Naive thymus-derived CD4-positive, alpha-beta T cell (primary cell): ENCODE results near the gene KCNQ5. TPM values are rescaled to one million over a fixed set of nuclear protein-coding genes. Genes with fewer than 3 reads are reported as not detected.

Experiments used
- ATAC-seq: fragments of 150-1000 bp; cut with Tn5 transposase; 2 replicates; pipeline ENCODE4 v1.10.0; 2021; ENCODE audit warnings: mild to moderate bottlenecking, moderate library complexity
- CTCF ChIA-PET: fragments of 350-600 bp; sonication (Branson Sonifier 250); formaldehyde crosslinking; loops from one replicate; lab custom pipeline; 2021; ENCODE audit warnings: antibody characterized with exemption; lab: Charles Lee
- POLR2A ChIA-PET: fragments of 350-600 bp; sonication (Branson Sonifier 250); formaldehyde crosslinking; loops from one replicate; lab custom pipeline; 2021; ENCODE audit warnings: antibody characterized with exemption, inconsistent platforms; lab: Charles Lee
- DNase-seq, 9 donors: peaks; one replicate each; pipeline versions ENCODE4 v3.0.0 to v3.0.0-alpha.2; 2020 to 2022; ENCODE audit warnings: mixed read lengths in 1 of 9
- H3K27ac ChIP-seq: one replicate; pipeline ENCODE4 v1.7.0; 2013; ENCODE audit warnings: mild to moderate bottlenecking, low read depth, low read length, moderate library complexity
- H3K27me3 ChIP-seq, 2 donors: one replicate each; pipeline ENCODE4 v1.7.0; 2013; ENCODE audit warnings: low read length in 2 of 2, mild to moderate bottlenecking in 2 of 2, moderate library complexity in 2 of 2; ENCODE audit not compliant: control insufficient read depth in 2 of 2, insufficient read depth in 2 of 2
- H3K36me3 ChIP-seq, 3 experiments: 1 replicate in 2 of 3; 2 replicates in 1 of 3; pipeline ENCODE4 v1.7.0; 2013; ENCODE audit warnings: low read length in 3 of 3, mild to moderate bottlenecking in 3 of 3, moderate library complexity in 1 of 3; ENCODE audit not compliant: insufficient read depth in 3 of 3, control insufficient read depth in 2 of 3
- H3K4me1 ChIP-seq, 2 donors: one replicate each; pipeline ENCODE4 v1.7.0; 2013; ENCODE audit warnings: low read length in 2 of 2, mild to moderate bottlenecking in 2 of 2, moderate library complexity in 1 of 2; ENCODE audit not compliant: control insufficient read depth in 2 of 2, insufficient read depth in 2 of 2
- H3K4me3 ChIP-seq: 2 replicates; pipeline ENCODE4 v1.7.0; 2013; ENCODE audit warnings: mild to moderate bottlenecking, low read length
- H3K9me3 ChIP-seq, 3 experiments: 1 replicate in 2 of 3; 2 replicates in 1 of 3; pipeline ENCODE4 v1.7.0; 2013; ENCODE audit warnings: low read length in 3 of 3; ENCODE audit not compliant: control insufficient read depth in 2 of 3
- H3K27ac Mint-ChIP-seq, 9 donors: one replicate each; pipeline ENCODE4 v1.8.0; 2020 to 2022; ENCODE audit warnings: mixed read lengths in 9 of 9, mild to moderate bottlenecking in 8 of 9, moderate library complexity in 5 of 9, inconsistent platforms in 2 of 9
- H3K27me3 Mint-ChIP-seq, 5 donors: one replicate each; pipeline ENCODE4 v1.8.0; 2021 to 2022; ENCODE audit warnings: mixed read lengths in 5 of 5, mild to moderate bottlenecking in 1 of 5
- H3K36me3 Mint-ChIP-seq, 5 donors: one replicate each; pipeline ENCODE4 v1.8.0; 2020 to 2022; ENCODE audit warnings: mixed read lengths in 5 of 5, mild to moderate bottlenecking in 3 of 5, inconsistent platforms in 1 of 5
- H3K4me1 Mint-ChIP-seq, 7 donors: one replicate each; pipeline ENCODE4 v1.8.0; 2020 to 2022; ENCODE audit warnings: mixed read lengths in 7 of 7, mild to moderate bottlenecking in 3 of 7, inconsistent platforms in 1 of 7
- H3K4me3 Mint-ChIP-seq, 10 donors: one replicate each; pipeline ENCODE4 v1.8.0; 2020 to 2022; ENCODE audit warnings: mild to moderate bottlenecking in 10 of 10, mixed read lengths in 10 of 10, moderate library complexity in 6 of 10, inconsistent platforms in 2 of 10
- H3K9me3 Mint-ChIP-seq, 11 donors: one replicate each; pipeline ENCODE4 v1.8.0; 2020 to 2022; ENCODE audit warnings: mixed read lengths in 11 of 11, mild to moderate bottlenecking in 4 of 11, inconsistent platforms in 1 of 11, moderate library complexity in 1 of 11
- intact Hi-C, 2 donors: fragments of 100-400 bp; cut with micrococcal nuclease; formaldehyde crosslinking; loops; one replicate each; pipeline ENCODE4 v1.15.1; 2023
- polyA plus RNA-seq, 2 donors: library from polyadenylated mRNA; unstranded; fragments of 300-500 nt; fragmentation: Illumina TruSeq; gene quantifications; one replicate each; pipeline ENCODE4 v1.2.3, GENCODE V29; 2021
- total RNA-seq, 6 experiments: library from RNA in 5 of 6; stranded (reverse) in 5 of 6; gene quantifications; 1 replicate in 5 of 6; 2 replicates in 1 of 6; pipeline ENCODE4 v1.2.3 and lab custom pipeline; 2021 to 2026

KCNQ5 gene
- total and polyA plus RNA-seq, 7 experiments from 2014 or later = 2.3 to 18.3 (median 7.2) TPM

DNA sequence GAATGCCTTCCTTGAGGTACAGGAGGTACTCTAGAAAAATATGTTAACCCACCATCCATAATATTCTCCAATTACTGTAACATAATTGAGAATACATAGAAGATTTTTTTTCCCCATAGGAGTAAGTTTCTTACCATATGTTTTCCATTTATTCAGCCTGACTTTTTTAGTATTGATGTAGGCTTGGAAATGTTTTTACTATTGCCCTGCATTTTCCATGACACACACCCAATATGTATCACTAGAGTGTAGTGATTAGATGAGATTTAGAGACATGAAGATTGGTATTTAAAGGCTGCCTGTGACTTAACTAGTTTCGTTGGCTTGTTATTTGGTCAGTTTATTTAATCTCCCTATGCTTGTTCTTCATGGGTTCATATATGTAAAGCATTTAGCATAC is 39.5 kb downstream of the KCNQ5 start:
- Mint-ChIP-seq H3K9me3 (no peaks in the 10 kb centered on the region), H3K36me3 (peaks cover 0 to 6% (median 4%) of the 10 kb centered on the region in 5 donors), H3K4me1 (no peaks in the 10 kb centered on the region), H3K27me3 (no peaks in the 10 kb centered on the region), H3K27ac (no peak overlapping the region), H3K4me3 (no peak overlapping the region)
- Histone ChIP-seq H3K4me1 (no peaks in the 10 kb centered on the region), H3K36me3 (no peaks in the 10 kb centered on the region), H3K9me3 (no peaks in the 10 kb centered on the region), H3K27ac (no peak overlapping the region), H3K4me3 (no peak overlapping the region), H3K27me3 (no peaks in the 10 kb centered on the region)
- intact Hi-C loops = no loop called here
- ATAC-seq = no peak
- DNase-seq = no peak
- POLR2A ChIA-PET = no interaction called here
- CTCF ChIA-PET = no interaction called here

DNA sequence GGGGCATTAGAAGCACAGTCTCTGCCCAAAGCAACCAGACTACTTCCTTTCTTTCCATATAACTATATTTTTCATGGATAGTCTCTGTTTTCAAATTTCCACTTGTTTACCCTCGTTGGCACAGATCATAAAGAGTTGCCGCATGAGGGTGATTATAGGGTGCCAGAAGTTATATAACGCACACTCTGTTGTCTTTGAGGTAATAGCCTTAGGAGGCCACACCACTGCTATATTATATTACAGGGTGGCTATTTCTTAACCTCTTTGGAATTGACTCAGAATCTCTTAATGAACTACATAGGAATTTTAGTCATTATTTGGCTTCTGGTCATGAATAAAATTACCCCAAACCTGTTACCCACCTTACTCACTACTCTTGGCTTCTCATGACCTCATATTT is 43.7 kb downstream of the KCNQ5 start:
- H3K4me3 ChIP-seq = no peak overlapping the region
- peaks cover 0 to 7% (median 0%) of the 10 kb centered on the region in 11 donors for H3K9me3 Mint-ChIP-seq
- ChIA-PET POLR2A (no interaction called here), CTCF (no interaction called here)
- H3K27me3 Mint-ChIP-seq = no peaks in the 10 kb centered on the region
- intact Hi-C loops = no loop called here
- no peaks in the 10 kb centered on the region for H3K27me3 ChIP-seq
- no peak overlapping the region for H3K27ac Mint-ChIP-seq
- peaks cover 4 to 24% (median 15%) of the 10 kb centered on the region in 7 donors for H3K4me1 Mint-ChIP-seq
- no peaks in the 10 kb centered on the region for H3K4me1 ChIP-seq
- no peaks in the 10 kb centered on the region for H3K9me3 ChIP-seq
- H3K36me3 ChIP-seq = no peaks in the 10 kb centered on the region
- DNase-seq = no peak
- H3K27ac ChIP-seq = no peak overlapping the region
- peaks cover 0 to 4% (median 0%) of the 10 kb centered on the region in 5 donors for H3K36me3 Mint-ChIP-seq
- no peak overlapping the region for H3K4me3 Mint-ChIP-seq
- ATAC-seq = no peak

DNA sequence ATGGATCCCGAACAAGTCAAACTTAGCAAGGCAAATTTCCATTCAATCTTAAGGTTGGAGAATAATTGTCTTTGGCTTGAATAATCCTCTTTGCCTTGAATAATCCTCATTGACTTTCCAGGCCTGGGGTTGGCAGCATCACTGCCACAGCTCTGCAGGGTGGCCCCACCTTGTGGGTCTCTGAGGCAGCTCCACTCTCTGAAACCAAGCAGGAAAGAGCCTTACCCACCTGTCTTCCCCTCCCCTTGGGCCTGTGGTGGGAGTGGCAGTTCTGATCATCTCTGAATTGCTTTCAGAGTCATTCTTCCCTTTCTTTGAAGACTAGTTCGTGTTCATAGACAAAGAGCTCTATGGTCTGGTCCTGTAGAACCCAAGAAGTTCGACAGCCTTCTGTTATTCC is 47.5 kb downstream of the KCNQ5 start:
- intact Hi-C loops = loop anchor here in 1 of 2 donors (2.0 kb wide), 1 partner anchor 49 kb away; no protein-coding TSS in a partner anchor
- peak in 6 of 9 donors; percentile 12 to 41 (median 20) for DNase-seq
- CTCF ChIA-PET = interaction anchor here (0.6 to 1.3 kb wide), 3 partner anchors 50 to 54 kb away, joined by 3 read pairs; no protein-coding TSS in a partner anchor

DNA sequence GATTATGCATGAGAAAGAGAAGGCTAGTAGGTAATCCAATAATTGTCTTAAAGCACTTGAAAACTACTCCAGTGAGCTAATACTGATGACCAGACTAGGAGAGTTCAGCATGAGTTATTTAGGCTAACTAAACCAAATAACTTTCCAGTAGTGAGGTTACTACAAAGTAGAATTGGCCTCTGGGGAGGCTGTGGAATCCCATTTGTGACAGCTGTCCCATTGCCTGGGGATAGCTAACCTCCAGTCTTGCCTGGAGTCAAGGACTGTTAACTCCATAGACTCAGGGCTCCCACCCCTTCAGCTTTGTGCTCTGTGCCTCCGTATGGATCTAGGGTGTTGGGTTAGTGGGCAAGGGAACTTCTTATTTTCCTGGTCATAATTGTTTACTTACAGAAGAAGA is 51.0 kb downstream of the KCNQ5 start:
- H3K27me3 Mint-ChIP-seq = no peaks in the 10 kb centered on the region
- no peaks in the 10 kb centered on the region for H3K9me3 Mint-ChIP-seq
- ChIA-PET CTCF (no interaction called here), POLR2A (no interaction called here)
- H3K36me3 ChIP-seq = no peaks in the 10 kb centered on the region
- peaks cover 0 to 12% (median under 1%) of the 10 kb centered on the region in 5 donors for H3K36me3 Mint-ChIP-seq
- no peak overlapping the region for H3K27ac ChIP-seq
- H3K27me3 ChIP-seq = no peaks in the 10 kb centered on the region
- intact Hi-C loops = no loop called here
- no peak overlapping the region for H3K27ac Mint-ChIP-seq
- DNase-seq (no peak), ATAC-seq (no peak)
- peaks cover 4 to 30% (median 21%) of the 10 kb centered on the region in 7 donors for H3K4me1 Mint-ChIP-seq
- no peaks in the 10 kb centered on the region for H3K4me1 ChIP-seq
- H3K9me3 ChIP-seq = no peaks in the 10 kb centered on the region
- no peak overlapping the region for H3K4me3 ChIP-seq
- no peak overlapping the region for H3K4me3 Mint-ChIP-seq

More for the DNA sequence above, 47.5 kb downstream of the KCNQ5 start:
- Histone ChIP-seq H3K4me3 (no peak overlapping the region), H3K36me3 (no peaks in the 10 kb centered on the region), H3K27ac (no peak overlapping the region), H3K27me3 (no peaks in the 10 kb centered on the region), H3K4me1 (no peaks in the 10 kb centered on the region), H3K9me3 (no peaks in the 10 kb centered on the region)
- Mint-ChIP-seq H3K9me3 (peaks cover 0 to 7% (median 0%) of the 10 kb centered on the region in 11 donors), H3K27ac (peak overlapping the region in 1 of 9 donors; percentile 39), H3K4me3 (no peak overlapping the region), H3K27me3 (no peaks in the 10 kb centered on the region), H3K36me3 (no peaks in the 10 kb centered on the region), H3K4me1 (peaks cover 4 to 30% (median 21%) of the 10 kb centered on the region in 7 donors)
- peak; percentile 60 for ATAC-seq
- POLR2A ChIA-PET = no interaction called here

DNA sequence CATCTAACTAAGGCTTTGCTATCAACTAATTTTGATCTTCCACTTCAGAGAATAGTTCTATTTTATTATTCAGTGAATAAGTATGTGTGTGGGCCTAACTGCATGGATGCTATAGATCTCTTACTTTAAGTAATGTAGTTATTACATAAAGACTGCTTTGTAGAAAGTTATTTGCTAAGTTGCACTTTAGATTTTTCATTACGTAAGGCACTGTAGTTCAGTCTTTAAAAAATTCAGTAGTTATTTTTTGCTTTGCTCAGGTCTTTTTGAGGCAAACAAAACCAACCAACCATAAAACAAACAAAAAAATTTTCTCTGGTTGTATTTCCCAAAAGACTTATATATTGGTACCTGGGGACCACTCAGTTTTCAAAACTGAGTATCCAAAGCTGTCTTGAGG is 53.0 kb downstream of the KCNQ5 start:
- Histone ChIP-seq H3K27ac (no peak overlapping the region), H3K27me3 (no peaks in the 10 kb centered on the region), H3K36me3 (no peaks in the 10 kb centered on the region), H3K4me3 (no peak overlapping the region), H3K4me1 (no peaks in the 10 kb centered on the region), H3K9me3 (no peaks in the 10 kb centered on the region)
- ChIA-PET POLR2A (no interaction called here), CTCF (no interaction called here)
- ATAC-seq (no peak), DNase-seq (no peak)
- Mint-ChIP-seq H3K4me1 (peaks cover 0 to 15% (median 10%) of the 10 kb centered on the region in 7 donors), H3K36me3 (peaks cover 3 to 16% (median 4%) of the 10 kb centered on the region in 5 donors), H3K27me3 (no peaks in the 10 kb centered on the region), H3K9me3 (no peaks in the 10 kb centered on the region), H3K4me3 (no peak overlapping the region), H3K27ac (no peak overlapping the region)
- intact Hi-C loops = no loop called here

DNA sequence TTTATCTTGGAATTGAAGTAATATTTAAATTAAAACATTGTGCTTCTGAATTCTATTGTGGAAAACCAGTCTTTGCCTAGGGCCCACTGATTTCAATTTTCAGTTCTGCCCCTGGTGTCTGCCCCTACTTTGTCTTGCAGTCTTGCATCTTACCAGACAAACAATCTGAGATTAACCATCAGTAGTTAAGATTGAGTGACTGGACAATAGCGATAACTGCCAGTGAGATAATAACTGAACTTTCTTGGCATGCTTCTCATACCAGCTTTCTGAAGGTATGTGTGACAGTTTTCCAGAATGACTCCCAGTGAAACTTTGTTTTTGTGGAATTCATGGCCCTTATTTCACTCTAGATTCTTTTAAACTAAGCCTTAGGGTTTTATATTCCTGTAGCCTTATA is 53.5 kb downstream of the KCNQ5 start:
- intact Hi-C loops = no loop called here
- no peak overlapping the region for H3K4me3 ChIP-seq
- no peak overlapping the region for H3K27ac ChIP-seq
- Mint-ChIP-seq H3K4me3 (no peak overlapping the region), H3K27me3 (no peaks in the 10 kb centered on the region), H3K36me3 (peaks cover 3 to 16% (median 4%) of the 10 kb centered on the region in 5 donors), H3K27ac (no peak overlapping the region), H3K4me1 (peaks cover 0 to 13% (median 5%) of the 10 kb centered on the region in 7 donors), H3K9me3 (no peaks in the 10 kb centered on the region)
- ATAC-seq = no peak
- H3K9me3 ChIP-seq = no peaks in the 10 kb centered on the region
- POLR2A ChIA-PET = no interaction called here
- H3K4me1 ChIP-seq = no peaks in the 10 kb centered on the region
- H3K36me3 ChIP-seq = no peaks in the 10 kb centered on the region
- no peak for DNase-seq
- CTCF ChIA-PET = no interaction called here
- H3K27me3 ChIP-seq = no peaks in the 10 kb centered on the region

DNA sequence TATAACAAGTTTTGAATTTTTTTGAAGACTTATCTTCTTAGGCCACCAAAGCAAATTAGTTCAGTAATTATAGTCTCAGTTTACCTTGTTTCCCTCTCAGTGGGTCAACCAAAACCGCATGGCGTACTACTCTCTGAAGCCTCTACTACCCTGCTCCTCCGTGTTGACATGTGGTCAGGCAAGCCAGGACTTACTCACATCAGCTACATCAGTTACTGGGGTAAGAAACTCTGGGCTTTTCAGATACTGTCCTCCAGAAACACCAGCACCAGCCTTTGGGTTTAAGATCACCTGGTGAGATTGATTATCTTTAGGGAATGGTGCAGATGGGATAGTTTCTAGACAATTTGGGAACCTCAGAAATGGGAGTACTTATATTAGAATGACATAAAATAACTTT is 55.1 kb downstream of the KCNQ5 start:
- no peak overlapping the region for H3K27ac Mint-ChIP-seq
- POLR2A ChIA-PET = interaction anchor here (0.6 kb wide), 1 partner anchor 284 kb away, joined by 4 read pairs; no protein-coding TSS in a partner anchor
- CTCF ChIA-PET = no interaction called here

More for the DNA sequence above, 55.1 kb downstream of the KCNQ5 start:
- H3K4me1 Mint-ChIP-seq = peaks cover 0 to 8% (median 0%) of the 10 kb centered on the region in 7 donors
- Histone ChIP-seq H3K4me3 (no peak overlapping the region), H3K27ac (no peak overlapping the region), H3K36me3 (no peaks in the 10 kb centered on the region), H3K9me3 (no peaks in the 10 kb centered on the region), H3K4me1 (no peaks in the 10 kb centered on the region), H3K27me3 (no peaks in the 10 kb centered on the region)
- peaks cover 3 to 16% (median 4%) of the 10 kb centered on the region in 5 donors for H3K36me3 Mint-ChIP-seq
- intact Hi-C loops = no loop called here
- H3K9me3 Mint-ChIP-seq = no peaks in the 10 kb centered on the region
- no peaks in the 10 kb centered on the region for H3K27me3 Mint-ChIP-seq
- no peak overlapping the region for H3K4me3 Mint-ChIP-seq
- ATAC-seq (no peak), DNase-seq (no peak)
